Large intestine (tissue), 3 donors: ENCODE measurements around the gene PPP1R1C. TPM values are rescaled to one million over a fixed set of nuclear protein-coding genes. Genes with fewer than 3 reads are reported as not detected.

Experiments
- DNase-seq, 2 donors: peaks; one replicate each; pipeline versions ENCODE4 v3.0.0 to v3.0.0-alpha.2; 2013
- H3K27ac ChIP-seq: one replicate; pipeline ENCODE4 v1.5.1; 2013; ENCODE audit warnings: low read length
- H3K27me3 ChIP-seq: 2 replicates; pipeline ENCODE4 v1.6.1; 2013; ENCODE audit warnings: low read length; ENCODE audit not compliant: control insufficient read depth, insufficient read depth
- H3K36me3 ChIP-seq: 2 replicates; pipeline ENCODE4 v1.6.1; 2013; ENCODE audit warnings: low read length; ENCODE audit not compliant: control insufficient read depth, insufficient read depth
- H3K4me1 ChIP-seq: one replicate; pipeline ENCODE4 v1.6.1; 2013; ENCODE audit warnings: low read length; ENCODE audit not compliant: control insufficient read depth, insufficient read depth
- H3K4me3 ChIP-seq: one replicate; pipeline ENCODE4 v1.5.1; 2013; ENCODE audit warnings: low read length
- H3K9me3 ChIP-seq: one replicate; pipeline ENCODE4 v1.6.1; 2013; ENCODE audit warnings: mild to moderate bottlenecking, low read depth, low read length, moderate library complexity; ENCODE audit not compliant: control insufficient read depth
- WGBS: methylation state at CpG from one replicate; pipeline ENCODE4 v1.1.5; 2013; ENCODE audit warnings: low lambda C conversion rate; ENCODE audit not compliant: insufficient coverage; 5-methylcytosine and 5-hydroxymethylcytosine counted together
- polyA plus RNA-seq: library from polyadenylated mRNA; unstranded; fragments of 120-200 nt; gene quantifications from one replicate; pipeline ENCODE4 v1.2.1, GENCODE V29; 2013

PPP1R1C gene
- polyA plus RNA-seq, 1 donor: 3.3 TPM

DNA sequence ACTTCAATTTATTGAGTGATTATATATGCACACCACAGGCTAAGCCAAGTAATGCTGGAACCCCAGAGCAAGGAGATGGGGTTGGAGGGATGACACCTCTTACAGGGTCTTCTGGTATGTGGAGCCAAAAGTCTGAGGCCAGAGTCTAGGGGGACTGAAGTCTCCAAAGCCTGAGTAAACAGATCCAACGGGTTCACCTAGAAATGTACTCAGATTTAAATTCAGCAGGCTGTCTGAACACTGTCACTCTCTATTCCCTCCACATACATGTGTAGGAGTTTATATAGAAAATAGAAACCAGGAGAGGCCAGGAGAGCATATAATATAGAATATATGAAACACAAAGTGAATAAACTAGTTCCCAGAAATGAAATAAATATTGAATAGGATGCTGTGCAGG, 76.1 kb downstream of the PPP1R1C start:
- Histone ChIP-seq H3K27me3 (no peaks in the 10 kb centered on the region), H3K4me1 (peaks cover 3% of the 10 kb centered on the region), H3K27ac (no peak overlapping the region), H3K4me3 (no peak overlapping the region), H3K36me3 (no peaks in the 10 kb centered on the region), H3K9me3 (no peaks in the 10 kb centered on the region)
- DNase-seq: no peak
- WGBS: no CpG with 5 or more reads among the region's 1 CpG

DNA sequence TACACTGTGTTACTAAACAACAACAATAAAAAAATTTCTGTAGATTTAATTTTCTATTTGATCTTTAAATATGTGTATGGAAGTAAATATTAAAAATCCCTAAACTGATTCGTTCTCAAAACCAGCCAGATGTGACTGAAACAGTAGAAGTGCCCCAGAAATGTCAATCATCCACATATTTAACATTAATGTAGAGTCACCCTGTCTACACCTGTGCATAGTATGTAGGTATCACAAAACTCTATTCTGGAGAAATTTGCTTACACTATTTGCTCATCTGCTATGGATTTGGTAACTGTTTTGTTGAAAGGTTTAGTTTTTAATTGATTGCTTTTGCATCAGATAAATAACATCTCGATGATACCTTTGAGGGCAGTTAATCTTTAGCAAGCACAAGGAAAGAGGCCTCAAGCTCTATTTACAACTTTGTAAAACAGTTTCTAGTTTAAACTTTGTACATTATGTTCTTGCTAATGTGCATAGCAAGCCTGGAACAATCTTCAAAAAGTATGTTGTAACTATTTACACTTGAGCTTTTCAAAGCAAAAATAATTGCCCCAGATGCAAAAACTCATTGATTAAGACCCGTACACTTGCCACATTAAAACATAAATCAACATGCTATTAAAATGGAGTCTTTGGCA, 76.8 kb downstream of the PPP1R1C start:
- Histone ChIP-seq H3K36me3 (no peaks in the 10 kb centered on the region), H3K27me3 (no peaks in the 10 kb centered on the region), H3K4me3 (no peak overlapping the region), H3K27ac (peak overlapping the region; percentile 45), H3K9me3 (no peaks in the 10 kb centered on the region), H3K4me1 (peaks cover 3% of the 10 kb centered on the region)
- DNase-seq: peak in 1 of 2 donors; percentile 50
- no CpG with 5 or more reads among the region's 3 CpGs for WGBS

GRCh38 chr2:182064019-182064778, 78.5 kb downstream of the PPP1R1C start:
- DNase-seq: peak in 1 of 2 donors; percentile 16
- Histone ChIP-seq H3K9me3 (no peaks in the 10 kb centered on the region), H3K36me3 (no peaks in the 10 kb centered on the region), H3K4me1 (peaks cover 3% of the 10 kb centered on the region), H3K4me3 (no peak overlapping the region), H3K27ac (no peak overlapping the region), H3K27me3 (no peaks in the 10 kb centered on the region)
- WGBS: 93% methylated on average over 2 of the region's 3 CpGs

GRCh38 chr2:182066400-182067087, 80.9 kb downstream of the PPP1R1C start:
- Histone ChIP-seq H3K9me3 (no peaks in the 10 kb centered on the region), H3K4me3 (no peak overlapping the region), H3K27me3 (no peaks in the 10 kb centered on the region), H3K36me3 (no peaks in the 10 kb centered on the region), H3K27ac (no peak overlapping the region), H3K4me1 (peaks cover 3% of the 10 kb centered on the region)
- WGBS: no CpG with 5 or more reads among the region's 2 CpGs
- DNase-seq: no peak

DNA sequence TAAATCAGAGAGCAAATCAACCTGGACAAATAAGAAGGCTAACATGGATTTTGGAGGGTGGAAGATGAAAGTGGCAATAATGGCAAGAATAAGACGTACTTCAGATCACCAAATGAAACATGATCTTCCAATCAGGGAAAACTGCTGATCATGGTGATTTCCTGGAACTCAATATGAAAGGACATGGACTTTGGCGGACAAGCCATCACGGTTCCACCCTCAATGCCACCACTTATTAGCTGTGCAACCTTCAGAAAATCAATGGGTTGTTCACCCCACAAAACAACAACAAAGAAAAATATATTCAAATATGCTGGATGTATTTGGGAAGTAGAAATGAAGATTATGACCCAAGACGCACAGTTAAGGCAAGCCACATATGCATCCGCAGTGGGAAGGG, 81.7 kb downstream of the PPP1R1C start:
- WGBS: no CpG with 5 or more reads among the region's 5 CpGs

DNA sequence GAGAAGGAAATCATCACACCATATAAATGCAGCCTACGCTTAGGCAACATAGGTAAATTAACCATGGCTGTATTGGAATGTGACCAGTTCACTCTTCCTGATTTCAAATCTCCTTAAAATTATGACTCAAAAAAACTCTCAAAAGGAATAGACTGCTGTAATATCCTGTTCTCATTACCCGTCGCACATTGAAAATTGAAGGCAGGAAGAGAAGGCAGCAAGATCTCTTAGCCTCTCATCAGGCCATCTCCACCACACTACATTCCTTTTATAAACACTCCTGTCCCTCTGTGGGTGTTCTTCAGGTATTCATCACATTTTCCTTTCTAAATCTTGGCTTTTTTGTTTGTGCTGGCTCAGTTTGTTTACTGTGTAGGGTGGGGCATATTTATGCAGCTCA, 83.2 kb downstream of the PPP1R1C start:
- Histone ChIP-seq H3K27me3 (no peaks in the 10 kb centered on the region), H3K4me3 (no peak overlapping the region), H3K36me3 (no peaks in the 10 kb centered on the region), H3K27ac (no peak overlapping the region), H3K4me1 (no peaks in the 10 kb centered on the region), H3K9me3 (no peaks in the 10 kb centered on the region)
- no peak for DNase-seq
- WGBS: 67% methylated on average over 2 of the region's 3 CpGs

More for the DNA sequence above, 81.7 kb downstream of the PPP1R1C start:
- H3K4me1 ChIP-seq: peaks cover 3% of the 10 kb centered on the region
- DNase-seq: no peak
- H3K27ac ChIP-seq: no peak overlapping the region
- H3K36me3 ChIP-seq: no peaks in the 10 kb centered on the region
- no peaks in the 10 kb centered on the region for H3K27me3 ChIP-seq
- H3K4me3 ChIP-seq: no peak overlapping the region
- no peaks in the 10 kb centered on the region for H3K9me3 ChIP-seq

GRCh38 chr2:182069416-182069815, 83.8 kb downstream of the PPP1R1C start:
- Histone ChIP-seq H3K4me1 (no peaks in the 10 kb centered on the region), H3K36me3 (no peaks in the 10 kb centered on the region), H3K4me3 (no peak overlapping the region), H3K9me3 (no peaks in the 10 kb centered on the region), H3K27me3 (no peaks in the 10 kb centered on the region), H3K27ac (no peak overlapping the region)
- no peak for DNase-seq

GRCh38 chr2:182069908-182070307, 84.3 kb downstream of the PPP1R1C start:
- no CpG with 5 or more reads among the region's 2 CpGs for WGBS
- H3K27ac ChIP-seq: no peak overlapping the region
- H3K36me3 ChIP-seq: no peaks in the 10 kb centered on the region
- no peaks in the 10 kb centered on the region for H3K9me3 ChIP-seq
- no peak for DNase-seq
- H3K4me3 ChIP-seq: no peak overlapping the region
- H3K4me1 ChIP-seq: no peaks in the 10 kb centered on the region
- H3K27me3 ChIP-seq: no peaks in the 10 kb centered on the region

GRCh38 chr2:182070736-182071135, 85.1 kb downstream of the PPP1R1C start:
- Histone ChIP-seq H3K9me3 (no peaks in the 10 kb centered on the region), H3K4me3 (no peak overlapping the region), H3K27me3 (no peaks in the 10 kb centered on the region), H3K27ac (no peak overlapping the region), H3K36me3 (no peaks in the 10 kb centered on the region), H3K4me1 (no peaks in the 10 kb centered on the region)
- DNase-seq: no peak
- WGBS: 100% methylated on average over 1 of the region's 2 CpGs

GRCh38 chr2:182072861-182073260, 87.2 kb downstream of the PPP1R1C start:
- 100% methylated on average over 1 of the region's 6 CpGs for WGBS
- no peak overlapping the region for H3K27ac ChIP-seq
- no peaks in the 10 kb centered on the region for H3K9me3 ChIP-seq
- no peaks in the 10 kb centered on the region for H3K36me3 ChIP-seq
- DNase-seq: no peak
- H3K4me3 ChIP-seq: no peak overlapping the region
- peaks cover 4% of the 10 kb centered on the region for H3K4me1 ChIP-seq
- H3K27me3 ChIP-seq: no peaks in the 10 kb centered on the region
